IMR-90 (cell line): ENCODE results near the gene ELMOD3.

ENCODE experiments used
- BHLHE40 ChIP-seq: fragments of 150-350 bp; IDR thresholded peaks from 2 replicates; pipeline ENCODE4 v1.6.1; 2016; ENCODE audit warnings: mild to moderate bottlenecking, low read depth, low read length
- CTCF ChIP-seq: conservative IDR thresholded peaks from 2 replicates; pipeline ENCODE4 v1.5.1; 2012; ENCODE audit warnings: mild to moderate bottlenecking, low read depth, low read length, improper control_type of control experiment
- POLR2A ChIP-seq: IDR thresholded peaks from 2 replicates; pipeline ENCODE4 v1.6.1; 2012; ENCODE audit warnings: mild to moderate bottlenecking, low read depth, low read length
- RFX5 ChIP-seq: IDR thresholded peaks from 2 replicates; pipeline ENCODE4 v1.8.0; 2012; ENCODE audit warnings: low read depth, mild to moderate bottlenecking, low read length, moderate library complexity
- SMC3 ChIP-seq: fragments of 150-350 bp; IDR thresholded peaks from 2 replicates; pipeline ENCODE4 v1.6.1; 2016; ENCODE audit warnings: low read depth, mild to moderate bottlenecking, antibody characterized with exemption, low read length, moderate library complexity

GRCh38 chr2:85409845-85410583 is 55.4 kb downstream of the ELMOD3 start, which contains the start of gene CAPG:
- TF ChIP-seq CTCF (no peak), POLR2A (no peak), BHLHE40 (no peak), SMC3 (no peak), RFX5 (no peak)
